ENCODE measurements around the gene DOK3. TPM values are rescaled to one million over a fixed set of nuclear protein-coding genes. Genes with fewer than 3 reads are reported as not detected.

Gene DOK3
- total and polyA plus RNA-seq, 10 of the 15 experiments (the other 5 are each of a cell fraction or from before 2014, with no cell fraction given) = 6.6 to 107 (median 52.1) TPM

- no peak for FAIRE-seq
- H3K27ac ChIP-seq (ENCODE audit: control insufficient read depth, insufficient read depth) = peak overlapping the region; percentile 11
- no peaks in the 10 kb centered on the region for H3K9me3 ChIP-seq (replicated peaks; ENCODE audit: control insufficient read depth, insufficient read depth, low read length)
- H3K4me1 ChIP-seq (ENCODE audit: control insufficient read depth, insufficient read depth, low read length) = peaks cover 26% of the 10 kb centered on the region
- no peaks in the 10 kb centered on the region; a peak in 1 of 4 replicates for H3K27me3 ChIP-seq (replicated peaks in 1 of 2; ENCODE audit: control insufficient read depth in 2 of 2, insufficient read depth in 2 of 2, low read length in 1 of 2)
- DNase-seq (ENCODE audit: low read depth, low spot score) = no peak
- intact Hi-C loops (cut with micrococcal nuclease; ENCODE audit: unreplicated experiment) (no loop called here), in situ Hi-C loops (cut with MboI) (no loop called here)
- BruUV-seq (replicated peaks) = no TSS peak
- no peaks in the 10 kb centered on the region for H4K20me1 ChIP-seq (ENCODE audit: control insufficient read depth, insufficient read depth)
- CTCF ChIA-PET = interaction anchor here (0.9 to 4.9 kb wide), 11 partner anchors 8 to 102 kb away, joined by 3 to 36 read pairs (median 6); partner anchors contain the start of gene DOK3
- SMC1A ChIA-PET (ENCODE audit: uncharacterized antibody, unreplicated experiment) = interaction anchor here (1.1 to 1.3 kb wide), 2 partner anchors 16 to 36 kb away, joined by 3 to 4 read pairs; no protein-coding TSS in a partner anchor
- H3K79me2 ChIP-seq (ENCODE audit: control insufficient read depth, insufficient read depth, low read length) = peaks cover 6% of the 10 kb centered on the region
- WGBS (ENCODE audit: insufficient coverage, insufficient replicate concordance, low lambda C conversion rate, missing lambda C conversion rate) = 89% methylated on average over 5 of the region's 5 CpGs
- H3K9ac ChIP-seq (ENCODE audit: control insufficient read depth, insufficient read depth, low read length) = no peak overlapping the region
- peaks cover 0 to 6% of the 10 kb centered on the region in 2 experiments; a peak in 2 of 4 replicates for H3K36me3 ChIP-seq (ENCODE audit: control insufficient read depth in 2 of 2, insufficient read depth in 2 of 2, low read length in 1 of 2)
- ATAC-seq = no peak
- RAD21 ChIA-PET (ENCODE audit: unreplicated experiment) = interaction anchor here (1.3 to 2.8 kb wide), 5 partner anchors 14 to 104 kb away, joined by 3 to 17 read pairs (median 4); no protein-coding TSS in a partner anchor
- peak overlapping the region; percentile 54 for H3K4me2 ChIP-seq (ENCODE audit: control insufficient read depth, insufficient read depth)
- no peak overlapping the region for H3K4me3 ChIP-seq
- H2AFZ ChIP-seq (ENCODE audit: control insufficient read depth, low read depth, low read length) = no peak overlapping the region
- POLR2A ChIA-PET = interaction anchor here (0.6 to 1.7 kb wide), 6 partner anchors 15 to 79 kb away, joined by 3 to 5 read pairs (median 4); partner anchors contain the start of gene DOK3
- TF ChIP-seq CBX3 (IDR thresholded peaks at IDR 0.05; ENCODE audit: borderline replicate concordance, low read depth) = no peak
- no peak for TF ChIP-seq BCL3 (IDR thresholded peaks at IDR 0.05; ENCODE audit: borderline replicate concordance, insufficient read depth, low read depth, low read length, poor library complexity, severe bottlenecking)
- TF ChIP-seq, protein P1, sequence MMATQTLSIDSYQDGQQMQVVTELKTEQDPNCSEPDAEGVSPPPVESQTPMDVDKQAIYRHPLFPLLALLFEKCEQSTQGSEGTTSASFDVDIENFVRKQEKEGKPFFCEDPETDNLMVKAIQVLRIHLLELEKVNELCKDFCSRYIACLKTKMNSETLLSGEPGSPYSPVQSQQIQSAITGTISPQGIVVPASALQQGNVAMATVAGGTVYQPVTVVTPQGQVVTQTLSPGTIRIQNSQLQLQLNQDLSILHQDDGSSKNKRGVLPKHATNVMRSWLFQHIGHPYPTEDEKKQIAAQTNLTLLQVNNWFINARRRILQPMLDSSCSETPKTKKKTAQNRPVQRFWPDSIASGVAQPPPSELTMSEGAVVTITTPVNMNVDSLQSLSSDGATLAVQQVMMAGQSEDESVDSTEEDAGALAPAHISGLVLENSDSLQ (IDR thresholded peaks at IDR 0.05) = no peak
- no peak for TF ChIP-seq ZNF622 (IDR thresholded peaks at IDR 0.05)
- no peak for TF ChIP-seq MLLT1 (IDR thresholded peaks at IDR 0.05)
- TF ChIP-seq JUND (IDR thresholded peaks at IDR 0.05; ENCODE audit: low read depth, low read length) = no peak
- no peak for TF ChIP-seq HDAC2 (IDR thresholded peaks at IDR 0.05)
- TF ChIP-seq KAT2A (conservative IDR thresholded peaks at IDR 0.05; ENCODE audit: control insufficient read depth, low read depth, low read length) = no peak
- no peak for TF ChIP-seq ZZZ3 (IDR thresholded peaks at IDR 0.05; ENCODE audit: control insufficient read depth, insufficient read length, low read depth)
- no peak for TF ChIP-seq SMC3 (IDR thresholded peaks at IDR 0.05; ENCODE audit: borderline replicate concordance, low read length)
- TF ChIP-seq, protein P2, sequence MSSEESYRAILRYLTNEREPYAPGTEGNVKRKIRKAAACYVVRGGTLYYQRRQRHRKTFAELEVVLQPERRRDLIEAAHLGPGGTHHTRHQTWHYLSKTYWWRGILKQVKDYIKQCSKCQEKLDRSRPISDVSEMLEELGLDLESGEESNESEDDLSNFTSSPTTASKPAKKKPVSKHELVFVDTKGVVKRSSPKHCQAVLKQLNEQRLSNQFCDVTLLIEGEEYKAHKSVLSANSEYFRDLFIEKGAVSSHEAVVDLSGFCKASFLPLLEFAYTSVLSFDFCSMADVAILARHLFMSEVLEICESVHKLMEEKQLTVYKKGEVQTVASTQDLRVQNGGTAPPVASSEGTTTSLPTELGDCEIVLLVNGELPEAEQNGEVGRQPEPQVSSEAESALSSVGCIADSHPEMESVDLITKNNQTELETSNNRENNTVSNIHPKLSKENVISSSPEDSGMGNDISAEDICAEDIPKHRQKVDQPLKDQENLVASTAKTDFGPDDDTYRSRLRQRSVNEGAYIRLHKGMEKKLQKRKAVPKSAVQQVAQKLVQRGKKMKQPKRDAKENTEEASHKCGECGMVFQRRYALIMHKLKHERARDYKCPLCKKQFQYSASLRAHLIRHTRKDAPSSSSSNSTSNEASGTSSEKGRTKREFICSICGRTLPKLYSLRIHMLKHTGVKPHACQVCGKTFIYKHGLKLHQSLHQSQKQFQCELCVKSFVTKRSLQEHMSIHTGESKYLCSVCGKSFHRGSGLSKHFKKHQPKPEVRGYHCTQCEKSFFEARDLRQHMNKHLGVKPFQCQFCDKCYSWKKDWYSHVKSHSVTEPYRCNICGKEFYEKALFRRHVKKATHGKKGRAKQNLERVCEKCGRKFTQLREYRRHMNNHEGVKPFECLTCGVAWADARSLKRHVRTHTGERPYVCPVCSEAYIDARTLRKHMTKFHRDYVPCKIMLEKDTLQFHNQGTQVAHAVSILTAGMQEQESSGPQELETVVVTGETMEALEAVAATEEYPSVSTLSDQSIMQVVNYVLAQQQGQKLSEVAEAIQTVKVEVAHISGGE (CRISPR knock-in tag; IDR thresholded peaks at IDR 0.05) = no peak
- TF ChIP-seq ZNF384 (IDR thresholded peaks at IDR 0.05; ENCODE audit: borderline replicate concordance, low read depth, low read length) = no peak
- TF ChIP-seq RUNX3 (IDR thresholded peaks at IDR 0.05; ENCODE audit: low read length) = no peak
- no peak for TF ChIP-seq NKRF (conservative IDR thresholded peaks at IDR 0.05)
Observed at GRCh38 chr5:177493795-177494345, 15.8 kb downstream of the DOK3 start.

Measured in GM12878 (cell line).